Measurements from ENCODE around the gene NANOS3.
A peak's percentile ranks its signal among the peaks of the same experiment; 100 is the strongest.

The NANOS3 gene

GRCh38 chr19:13864667-13865570 lies 12.0 kb upstream of the NANOS3 start:
- no peak for DNase-seq

GRCh38 chr19:13865571-13866462 lies 11.1 kb upstream of the NANOS3 start:
- no peak for DNase-seq

GRCh38 chr19:13866463-13867046 lies 10.4 kb upstream of the NANOS3 start:
- no peak for DNase-seq

GRCh38 chr19:13868663-13869062 lies 8.3 kb upstream of the NANOS3 start:
- no peak for DNase-seq

GRCh38 chr19:13869281-13869680 lies 7.7 kb upstream of the NANOS3 start:
- DNase-seq, result no peak

- no peak for DNase-seq
Observed at GRCh38 chr19:13870873-13871272, 6.1 kb upstream of the NANOS3 start.

- DNase-seq, result no peak
Observed at GRCh38 chr19:13872339-13872694, 4.6 kb upstream of the NANOS3 start.

- DNase-seq, result no peak
Observed at GRCh38 chr19:13872695-13873389, 4.1 kb upstream of the NANOS3 start.

GRCh38 chr19:13873834-13874515 lies 3.0 kb upstream of the NANOS3 start:
- no peak for DNase-seq

GRCh38 chr19:13875824-13876223 lies 1.1 kb upstream of the NANOS3 start:
- no peak for DNase-seq

GRCh38 chr19:13877303-13877702 lies 369 bp downstream of the NANOS3 start:
- DNase-seq, result no peak

- peak; percentile 98 for DNase-seq
Observed at GRCh38 chr19:13880059-13881043, 3.4 kb downstream of the NANOS3 start.

- DNase-seq, result no peak
Observed at GRCh38 chr19:13881251-13881691, 4.3 kb downstream of the NANOS3 start.

- no peak for DNase-seq
Observed at GRCh38 chr19:13881692-13882418, 4.9 kb downstream of the NANOS3 start.

- DNase-seq, result no peak
Observed at GRCh38 chr19:13882419-13882795, 5.5 kb downstream of the NANOS3 start.

- DNase-seq, result no peak
Observed at GRCh38 chr19:13882836-13883235, 5.9 kb downstream of the NANOS3 start.

- DNase-seq, result no peak
Observed at GRCh38 chr19:13883516-13884064, 6.7 kb downstream of the NANOS3 start.

GRCh38 chr19:13884726-13885591 lies 8.0 kb downstream of the NANOS3 start:
- no peak for DNase-seq
